PC-9 (cell line): ENCODE data around the gene TREML4. TPM values are rescaled to one million over a fixed set of nuclear protein-coding genes. Genes with fewer than 3 reads are reported as not detected.

ENCODE experiments used
- BruUV-seq: library from RNA; stranded (reverse); fragments of 400-500 nt; replicated peaks from 2 replicates; lab custom pipeline; 2021; lab: Mats Ljungman, UMichigan
- CTCF ChIA-PET: fragments of 300-600 bp; sonication (Branson Sonifier 250); formaldehyde crosslinking; loops from one replicate; lab custom pipeline; 2022; ENCODE audit warnings: antibody characterized with exemption; lab: Charles Lee
- POLR2A ChIA-PET: fragments of 300-600 bp; sonication (Branson Sonifier 250); formaldehyde crosslinking; loops from one replicate; lab custom pipeline; 2022; ENCODE audit warnings: antibody characterized with exemption; ENCODE audit not compliant: unreplicated experiment; lab: Charles Lee
- DNase-seq, 2 experiments: peaks; one replicate each; pipeline versions ENCODE4 v3.0.0 to v3.0.0-alpha.2; 2015 to 2022; ENCODE audit warnings: mixed read lengths in 1 of 2
- H2AFZ ChIP-seq: fragments of 200-600 bp; sonication (generic); 2 replicates; pipeline ENCODE4 v1.8.1; 2017; ENCODE audit warnings: antibody characterized with exemption
- H3F3A ChIP-seq: fragments of 200-600 bp; sonication (generic); 2 replicates; pipeline ENCODE4 v1.8.1; 2017; ENCODE audit warnings: antibody characterized with exemption, mild to moderate bottlenecking, low read depth; ENCODE audit not compliant: insufficient read depth
- H3K27ac ChIP-seq: fragments of 200-600 bp; sonication (generic); 2 replicates; pipeline ENCODE4 v1.6.1; 2016; ENCODE audit warnings: mixed run types
- H3K27me3 ChIP-seq: fragments of 200-600 bp; sonication (generic); 2 replicates; pipeline ENCODE4 v1.6.1; 2016; ENCODE audit warnings: low read depth, mixed run types; ENCODE audit not compliant: insufficient read depth
- H3K36me3 ChIP-seq: fragments of 200-600 bp; sonication (generic); 2 replicates; pipeline ENCODE4 v1.6.1; 2016; ENCODE audit warnings: low read depth, mixed run types
- H3K4me1 ChIP-seq: fragments of 200-600 bp; sonication (generic); replicated peaks from 2 replicates; pipeline ENCODE4 v1.6.1; 2016; ENCODE audit warnings: mixed run types; ENCODE audit not compliant: insufficient read depth
- H3K4me2 ChIP-seq: fragments of 200-600 bp; sonication (generic); 2 replicates; pipeline ENCODE4 v1.6.1; 2017; ENCODE audit warnings: mixed run types
- H3K4me3 ChIP-seq: fragments of 200-600 bp; sonication (generic); 2 replicates; pipeline ENCODE4 v1.6.1; 2016; ENCODE audit warnings: mixed run types
- H3K79me2 ChIP-seq: fragments of 200-600 bp; sonication (generic); 2 replicates; pipeline ENCODE4 v1.6.1; 2017; ENCODE audit warnings: low read depth, mixed run types
- H3K9me2 ChIP-seq: fragments of 200-600 bp; sonication (generic); 2 replicates; pipeline ENCODE4 v1.8.1; 2017; ENCODE audit warnings: mild to moderate bottlenecking; ENCODE audit not compliant: insufficient read depth
- H3K9me3 ChIP-seq: fragments of 200-600 bp; sonication (generic); 2 replicates; pipeline ENCODE4 v1.8.1; 2016; ENCODE audit warnings: low read depth; ENCODE audit not compliant: insufficient read depth
- H4K20me1 ChIP-seq: fragments of 200-600 bp; sonication (generic); 2 replicates; pipeline ENCODE4 v1.8.1; 2017; ENCODE audit not compliant: insufficient read depth
- CTCF ChIP-seq: fragments of 200-600 bp; sonication (generic); conservative IDR thresholded peaks from 2 replicates; pipeline ENCODE4 v1.6.1; 2017; ENCODE audit warnings: mixed run types, antibody characterized with exemption, mild to moderate bottlenecking, moderate library complexity
- EZH2 ChIP-seq: fragments of 200-600 bp; sonication (generic); IDR thresholded peaks from 2 replicates; pipeline ENCODE4 v1.8.0; 2017; ENCODE audit warnings: antibody characterized with exemption, low read depth
- intact Hi-C: fragments of 100-400 bp; cut with micrococcal nuclease; formaldehyde crosslinking; loops from one replicate; pipeline ENCODE4 v1.10.0; 2022; ENCODE audit not compliant: unreplicated experiment
- total RNA-seq: library from RNA; stranded (reverse); gene quantifications from 2 replicates; pipeline ENCODE4 v1.2.3, GENCODE V29; 2021

Gene TREML4
- total RNA-seq, 1 experiment from 2014 or later = not detected

DNA sequence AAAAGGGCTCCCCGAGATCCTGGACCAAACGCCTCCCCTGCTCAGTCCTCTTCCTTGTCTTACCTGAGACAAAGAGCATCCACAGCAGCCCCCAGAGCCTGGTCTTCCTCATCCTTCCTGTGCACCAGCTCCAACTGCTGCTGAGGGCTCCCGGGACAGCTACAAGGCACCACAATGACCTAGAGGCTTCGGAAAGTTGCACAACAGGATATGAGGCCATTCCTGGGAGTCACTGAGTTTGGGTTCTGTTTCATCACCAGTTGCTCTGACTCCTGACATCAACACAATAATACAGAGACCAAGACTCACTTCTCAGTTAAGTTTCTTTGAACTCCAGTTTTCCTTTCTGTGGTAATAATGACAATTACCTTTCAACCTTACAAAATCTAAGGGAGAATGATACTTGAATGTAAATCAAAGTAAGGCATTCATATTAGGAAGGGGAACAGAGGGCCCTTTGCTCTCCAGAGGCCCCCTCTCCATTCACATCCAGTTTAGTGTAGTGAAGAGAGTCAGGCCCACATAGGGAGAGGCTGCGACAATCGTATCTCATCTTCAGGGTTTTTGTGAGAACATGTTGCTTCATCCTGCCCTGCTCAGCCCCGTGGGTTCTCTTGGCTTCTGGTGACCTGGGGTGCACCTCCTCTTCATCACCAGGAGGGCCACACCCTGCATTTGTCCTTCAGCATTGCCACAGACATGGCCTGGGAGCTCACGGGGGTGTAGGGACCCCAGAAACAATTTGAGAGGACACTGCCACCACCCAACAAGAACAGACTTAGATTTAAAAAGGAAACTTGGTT, 58.6 kb downstream of the TREML4 start, which contains the start of gene TREM1:
Gene TREM1, minus strand, starts transcription at position 139 of the 803 bp plus-strand sequence. Its CDS starts 27 bp downstream, at position 112.
- Histone ChIP-seq H3K27ac (no peak within 1 kb of the TSS), H3K9me2 (no peaks in the 10 kb centered on the region), H3K36me3 (no peaks in the 10 kb centered on the region), H3K4me2 (no peak within 1 kb of the TSS), H4K20me1 (no peaks in the 10 kb centered on the region), H3K9me3 (no peaks in the 10 kb centered on the region), H3K27me3 (no peaks in the 10 kb centered on the region), H3K4me1 (no peaks in the 10 kb centered on the region), H3F3A (no peaks in the 10 kb centered on the region), H2AFZ (no peak within 1 kb of the TSS), H3K79me2 (no peaks in the 10 kb centered on the region), H3K4me3 (no peak within 1 kb of the TSS)
- ChIA-PET CTCF (no interaction called here), POLR2A (no interaction called here)
- BruUV-seq = no TSS peak
- TF ChIP-seq CTCF (no peak), EZH2 (no peak)
- intact Hi-C loops = no loop called here
- no peak for DNase-seq

GRCh38 chr6:41288030-41288753, 60.0 kb downstream of the TREML4 start:
- H2AFZ ChIP-seq = no peak overlapping the region
- intact Hi-C loops = no loop called here
- no peaks in the 10 kb centered on the region for H3K9me3 ChIP-seq
- no peaks in the 10 kb centered on the region for H3K4me1 ChIP-seq
- no peaks in the 10 kb centered on the region for H4K20me1 ChIP-seq
- no peaks in the 10 kb centered on the region for H3K27me3 ChIP-seq
- no peaks in the 10 kb centered on the region for H3K79me2 ChIP-seq
- CTCF ChIA-PET = no interaction called here
- no peak overlapping the region for H3K27ac ChIP-seq
- no peak overlapping the region for H3K4me3 ChIP-seq
- no TSS peak for BruUV-seq
- no peaks in the 10 kb centered on the region for H3K36me3 ChIP-seq
- no peak overlapping the region for H3K4me2 ChIP-seq
- H3K9me2 ChIP-seq = no peaks in the 10 kb centered on the region
- H3F3A ChIP-seq = no peaks in the 10 kb centered on the region
- no peak for DNase-seq
- POLR2A ChIA-PET = no interaction called here
- TF ChIP-seq EZH2 (no peak), CTCF (no peak)

Other genes starting within 250 kb of the TREML4 start
- gene UNC5CL, start 189.1 kb upstream of the TREML4 start, total RNA-seq = 1.7 and 2.1 TPM in 2 replicates
- gene TSPO2, start 185.9 kb upstream of the TREML4 start, total RNA-seq = not detected in 2 replicates
- gene APOBEC2, start 175.1 kb upstream of the TREML4 start, total RNA-seq = not detected in 2 replicates
- gene OARD1, start 156.0 kb upstream of the TREML4 start, total RNA-seq = 30.7 and 35.0 TPM in 2 replicates
- gene NFYA, start 155.4 kb upstream of the TREML4 start, total RNA-seq = 27.3 and 31.9 TPM in 2 replicates
- not detected in 2 replicates for gene TREML1, start 74.0 kb upstream of the TREML4 start, total RNA-seq
- gene TREM2, start 65.2 kb upstream of the TREML4 start, total RNA-seq = not detected in 2 replicates
- not detected in 2 replicates for gene TREML2, start 27.2 kb upstream of the TREML4 start, total RNA-seq
- not detected in 2 replicates for gene TREM1, start 58.3 kb downstream of the TREML4 start, total RNA-seq
- not detected in 2 replicates for gene NCR2, start 107.3 kb downstream of the TREML4 start, total RNA-seq